ENCODE measurements around the gene TRABD2B.
A peak's percentile ranks its signal among the peaks of the same experiment; 100 is the strongest.

DNA sequence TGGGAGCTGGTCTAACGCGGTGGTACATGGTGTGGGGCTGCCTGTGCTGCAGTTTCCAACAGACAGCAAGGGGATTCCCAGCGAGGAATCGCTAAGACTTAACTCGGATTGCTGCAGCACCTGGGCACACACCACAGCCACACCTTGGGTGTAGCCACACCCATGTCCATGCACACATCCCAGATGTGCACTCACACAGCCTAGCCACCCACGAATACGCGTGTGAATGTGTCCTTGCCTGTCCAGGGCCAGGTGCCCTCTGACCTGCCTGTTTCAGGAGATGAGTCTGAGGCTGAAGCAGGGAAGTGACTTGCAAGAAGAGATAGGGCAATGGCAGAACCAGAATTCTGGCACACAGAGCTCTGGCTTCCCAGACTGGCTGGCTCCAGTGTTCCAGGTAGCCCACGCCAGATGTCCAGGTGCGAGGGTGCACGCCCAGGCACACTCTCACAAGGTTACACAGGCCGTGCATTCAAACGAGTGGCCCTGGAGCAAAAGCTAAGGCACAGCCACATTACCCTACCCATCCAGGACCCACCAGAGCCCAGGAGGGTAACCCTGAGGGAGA, 272.7 kb downstream of the TRABD2B start:
- TF ChIP-seq GTF2I (CRISPR knock-in tag; conservative IDR thresholded peaks at IDR 0.05) = no peak
- TF ChIP-seq, protein P1, sequence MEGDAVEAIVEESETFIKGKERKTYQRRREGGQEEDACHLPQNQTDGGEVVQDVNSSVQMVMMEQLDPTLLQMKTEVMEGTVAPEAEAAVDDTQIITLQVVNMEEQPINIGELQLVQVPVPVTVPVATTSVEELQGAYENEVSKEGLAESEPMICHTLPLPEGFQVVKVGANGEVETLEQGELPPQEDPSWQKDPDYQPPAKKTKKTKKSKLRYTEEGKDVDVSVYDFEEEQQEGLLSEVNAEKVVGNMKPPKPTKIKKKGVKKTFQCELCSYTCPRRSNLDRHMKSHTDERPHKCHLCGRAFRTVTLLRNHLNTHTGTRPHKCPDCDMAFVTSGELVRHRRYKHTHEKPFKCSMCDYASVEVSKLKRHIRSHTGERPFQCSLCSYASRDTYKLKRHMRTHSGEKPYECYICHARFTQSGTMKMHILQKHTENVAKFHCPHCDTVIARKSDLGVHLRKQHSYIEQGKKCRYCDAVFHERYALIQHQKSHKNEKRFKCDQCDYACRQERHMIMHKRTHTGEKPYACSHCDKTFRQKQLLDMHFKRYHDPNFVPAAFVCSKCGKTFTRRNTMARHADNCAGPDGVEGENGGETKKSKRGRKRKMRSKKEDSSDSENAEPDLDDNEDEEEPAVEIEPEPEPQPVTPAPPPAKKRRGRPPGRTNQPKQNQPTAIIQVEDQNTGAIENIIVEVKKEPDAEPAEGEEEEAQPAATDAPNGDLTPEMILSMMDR (IDR thresholded peaks at IDR 0.05) = no peak
- TF ChIP-seq ZNF317 (CRISPR knock-in tag; IDR thresholded peaks at IDR 0.05; ENCODE audit: borderline replicate concordance, low read depth) = no peak
- TF ChIP-seq FOXP1 (CRISPR knock-in tag; IDR thresholded peaks at IDR 0.05; ENCODE audit: borderline replicate concordance) = 0 out of 2 replicates have a peak, but pooled peaks have one; percentile 23
- TF ChIP-seq, protein P2, sequence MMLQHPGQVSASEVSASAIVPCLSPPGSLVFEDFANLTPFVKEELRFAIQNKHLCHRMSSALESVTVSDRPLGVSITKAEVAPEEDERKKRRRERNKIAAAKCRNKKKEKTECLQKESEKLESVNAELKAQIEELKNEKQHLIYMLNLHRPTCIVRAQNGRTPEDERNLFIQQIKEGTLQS (CRISPR knock-in tag; conservative IDR thresholded peaks at IDR 0.05) = no peak
- TF ChIP-seq CREB1 (CRISPR knock-in tag; IDR thresholded peaks at IDR 0.05) = no peak
- no peak for TF ChIP-seq PRDM15 (CRISPR knock-in tag; IDR thresholded peaks at IDR 0.05)
- no peak for TF ChIP-seq USF1 (CRISPR knock-in tag; IDR thresholded peaks at IDR 0.05)

All from WTC11 (cell line).